ENCODE results near the gene RUSC1.
"Not testable (repeated sequence)": the region's sequence is repeated elsewhere in the genome, so short reads cannot be mapped to it uniquely, and the experiment has no call there.

The RUSC1 gene

GRCh38 chr1:155322571-155322952 lies 1.9 kb downstream of the RUSC1 start:
- Histone ChIP-seq H3K4me3 (ENCODE audit: low read length) (peak overlapping the region; percentile 72), H3K9me3 (ENCODE audit: low read length) (no peaks in the 10 kb centered on the region), H2AFZ (ENCODE audit: low read depth, low read length) (no peak overlapping the region), H3K36me3 (ENCODE audit: insufficient read depth, low read length) (peaks cover 46% of the 10 kb centered on the region), H3K27me3 (ENCODE audit: insufficient read depth, low read length) (no peaks in the 10 kb centered on the region), H3K4me1 (ENCODE audit: insufficient read depth, low read length) (peaks cover 26% of the 10 kb centered on the region)

DNA sequence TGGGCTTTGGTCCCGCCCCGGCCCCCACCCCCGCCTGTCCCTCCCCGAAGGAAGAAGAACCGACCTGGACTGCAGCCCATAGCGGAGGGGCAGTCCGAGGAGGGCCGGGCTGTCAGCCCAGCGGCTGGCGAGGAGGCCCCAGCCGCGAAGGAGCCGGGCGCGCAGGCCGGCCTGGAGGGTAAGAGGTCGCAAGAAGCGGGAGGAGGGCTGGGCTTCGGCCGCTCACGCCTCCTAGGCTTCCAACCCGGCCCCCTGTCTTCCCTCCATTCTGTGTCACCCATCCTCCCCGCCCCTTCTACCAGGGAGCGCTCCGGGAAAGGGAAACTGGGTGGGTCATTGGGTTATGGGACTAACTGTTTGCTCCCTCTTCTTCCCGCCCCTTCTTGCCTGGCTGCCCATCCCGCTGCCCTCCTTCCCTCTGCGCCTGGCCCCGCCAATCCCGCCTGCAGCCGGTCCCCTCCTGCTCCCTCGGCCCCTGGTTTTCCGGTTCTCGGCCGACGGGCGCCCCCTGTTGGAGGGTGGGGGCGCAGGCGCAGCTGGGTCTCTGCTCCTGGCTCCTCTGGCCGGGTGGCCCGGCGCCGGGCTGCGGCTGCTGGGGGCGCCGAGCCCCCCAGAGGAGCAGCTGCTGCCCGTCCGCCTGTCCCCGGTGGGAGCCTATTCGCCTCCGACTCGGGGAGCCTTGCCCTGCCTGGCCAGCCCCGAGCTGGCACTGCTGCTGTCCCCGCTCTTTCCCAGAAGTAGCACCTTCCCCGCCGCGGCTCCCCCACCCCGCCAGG lies 2.4 kb downstream of the RUSC1 start:
- peaks cover 26% of the 10 kb centered on the region for H3K4me1 ChIP-seq (ENCODE audit: insufficient read depth, low read length)
- peaks cover 46% of the 10 kb centered on the region for H3K36me3 ChIP-seq (ENCODE audit: insufficient read depth, low read length)
- peak overlapping the region; percentile 72 for H3K4me3 ChIP-seq (ENCODE audit: low read length)
- no peak overlapping the region for H2AFZ ChIP-seq (ENCODE audit: low read depth, low read length)
- no peaks in the 10 kb centered on the region for H3K27me3 ChIP-seq (ENCODE audit: insufficient read depth, low read length)
- no peaks in the 10 kb centered on the region for H3K9me3 ChIP-seq (ENCODE audit: low read length)

DNA sequence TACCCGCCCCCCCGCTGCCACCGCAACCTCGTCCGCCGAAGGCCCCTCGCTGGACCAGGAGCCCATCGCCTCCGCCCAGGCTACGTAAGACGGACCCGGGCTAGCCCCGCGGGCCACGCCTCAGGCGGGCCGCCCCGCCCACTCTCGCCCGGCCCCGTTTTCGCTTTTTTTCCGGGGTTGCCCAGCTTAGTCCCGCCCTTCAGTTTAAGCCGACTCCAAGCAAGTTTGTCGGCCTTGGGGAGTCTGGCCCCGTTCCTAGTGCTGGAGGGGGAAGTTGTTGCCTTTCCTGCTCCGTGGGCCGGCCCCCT lies 3.0 kb downstream of the RUSC1 start:
- no peaks in the 10 kb centered on the region for H3K9me3 ChIP-seq (ENCODE audit: low read length)

DNA sequence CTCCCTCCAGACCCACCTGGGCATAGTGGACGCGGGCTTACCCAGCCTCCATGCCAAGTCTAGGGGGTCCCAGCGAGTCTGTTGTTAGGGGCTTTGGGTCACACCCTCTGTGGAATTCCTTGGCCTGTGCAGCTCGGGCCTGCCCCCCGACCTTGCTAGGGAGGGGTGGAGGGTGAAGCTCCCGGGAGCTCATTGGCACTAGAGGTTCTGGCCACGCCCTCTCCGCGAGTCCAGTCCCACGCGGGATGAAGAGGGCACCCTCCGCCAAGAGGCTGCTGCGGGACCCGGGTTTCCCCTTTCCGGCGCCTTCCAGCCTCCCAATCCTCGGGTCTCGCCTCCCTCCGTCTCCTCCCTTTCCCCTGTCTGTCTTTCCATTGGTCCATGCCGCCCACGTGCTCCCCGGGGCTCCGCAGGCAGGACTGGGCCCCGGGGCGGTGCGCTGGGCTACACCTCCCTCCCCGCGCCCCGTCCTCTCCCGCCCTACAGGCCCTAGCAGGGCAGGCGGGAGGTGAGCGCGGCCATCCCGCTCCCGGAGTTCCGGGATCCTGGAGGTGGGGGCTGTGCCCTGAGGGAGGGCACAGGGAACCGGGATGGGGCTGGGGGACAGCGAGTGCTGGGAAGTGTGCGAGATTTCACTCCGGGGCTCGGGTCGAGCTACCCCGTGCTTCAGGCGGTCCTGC lies 3.5 kb downstream of the RUSC1 start:
- no peaks in the 10 kb centered on the region for H3K9me3 ChIP-seq (ENCODE audit: low read length)
- H2AFZ ChIP-seq (ENCODE audit: low read depth, low read length) = peak overlapping the region; percentile 53
- peak overlapping the region; percentile 72 for H3K4me3 ChIP-seq (ENCODE audit: low read length)
- peaks cover 37% of the 10 kb centered on the region for H3K36me3 ChIP-seq (ENCODE audit: insufficient read depth, low read length)
- H3K27me3 ChIP-seq (ENCODE audit: insufficient read depth, low read length) = no peaks in the 10 kb centered on the region
- peaks cover 26% of the 10 kb centered on the region for H3K4me1 ChIP-seq (ENCODE audit: insufficient read depth, low read length)

More for the DNA sequence above, 3.0 kb downstream of the RUSC1 start:
- Histone ChIP-seq H3K4me3 (ENCODE audit: low read length) (peak overlapping the region; percentile 72), H2AFZ (ENCODE audit: low read depth, low read length) (peak overlapping the region; percentile 53), H3K36me3 (ENCODE audit: insufficient read depth, low read length) (peaks cover 42% of the 10 kb centered on the region), H3K27me3 (ENCODE audit: insufficient read depth, low read length) (no peaks in the 10 kb centered on the region), H3K4me1 (ENCODE audit: insufficient read depth, low read length) (peaks cover 26% of the 10 kb centered on the region)

GRCh38 chr1:155324717-155325602 lies 4.3 kb downstream of the RUSC1 start:
- Histone ChIP-seq H3K27me3 (ENCODE audit: insufficient read depth, low read length) (no peaks in the 10 kb centered on the region), H3K4me1 (ENCODE audit: insufficient read depth, low read length) (peaks cover 26% of the 10 kb centered on the region), H3K4me3 (ENCODE audit: low read length) (peak overlapping the region; percentile 72), H3K9me3 (ENCODE audit: low read length) (no peaks in the 10 kb centered on the region), H2AFZ (ENCODE audit: low read depth, low read length) (peak overlapping the region; percentile 53), H3K36me3 (ENCODE audit: insufficient read depth, low read length) (peaks cover 32% of the 10 kb centered on the region)

DNA sequence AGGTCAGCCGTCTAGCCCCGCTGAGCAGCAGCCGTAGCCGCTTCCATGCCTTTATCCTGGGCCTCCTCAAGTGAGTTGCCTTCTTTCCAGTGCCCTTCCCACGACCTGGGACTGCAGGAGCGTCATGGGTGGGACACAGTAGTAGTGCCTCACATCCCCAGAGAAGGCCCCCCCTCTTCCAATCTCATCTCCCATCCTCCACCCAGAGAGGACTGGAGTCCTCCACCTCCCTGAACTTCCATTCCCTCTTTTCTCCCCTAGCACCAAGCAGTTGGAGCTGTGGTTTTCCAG lies 4.9 kb downstream of the RUSC1 start:
- H3K9me3 ChIP-seq (ENCODE audit: low read length) = no peaks in the 10 kb centered on the region
- H3K27me3 ChIP-seq (ENCODE audit: insufficient read depth, low read length) = no peaks in the 10 kb centered on the region
- peaks cover 32% of the 10 kb centered on the region for H3K36me3 ChIP-seq (ENCODE audit: insufficient read depth, low read length)
- peak overlapping the region; percentile 72 for H3K4me3 ChIP-seq (ENCODE audit: low read length)
- peaks cover 26% of the 10 kb centered on the region for H3K4me1 ChIP-seq (ENCODE audit: insufficient read depth, low read length)
- H2AFZ ChIP-seq (ENCODE audit: low read depth, low read length) = no peak overlapping the region

GRCh38 chr1:155326020-155326526 lies 5.4 kb downstream of the RUSC1 start:
- no peak overlapping the region for H3K4me3 ChIP-seq (ENCODE audit: low read length)
- H3K36me3 ChIP-seq (ENCODE audit: insufficient read depth, low read length) = peaks cover 32% of the 10 kb centered on the region

DNA sequence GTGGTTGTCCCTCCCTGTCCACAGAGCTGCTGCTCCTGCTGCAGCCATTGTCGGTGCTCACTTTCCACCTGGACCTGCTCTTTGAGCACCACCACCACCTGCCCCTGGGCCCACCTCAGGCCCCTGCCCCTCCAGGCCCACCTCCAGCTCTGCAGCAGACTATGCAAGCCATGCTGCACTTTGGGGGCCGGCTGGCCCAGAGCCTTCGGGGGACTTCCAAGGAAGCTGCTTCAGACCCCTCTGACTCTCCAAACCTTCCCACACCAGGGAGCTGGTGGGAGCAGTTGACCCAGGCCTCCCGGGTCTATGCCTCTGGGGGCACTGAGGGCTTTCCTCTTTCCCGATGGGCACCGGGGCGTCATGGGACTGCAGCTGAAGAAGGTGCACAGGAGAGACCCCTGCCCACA lies 5.9 kb downstream of the RUSC1 start:
- Histone ChIP-seq H2AFZ (ENCODE audit: low read depth, low read length) (no peak overlapping the region), H3K4me3 (ENCODE audit: low read length) (no peak overlapping the region), H3K36me3 (ENCODE audit: insufficient read depth, low read length) (peaks cover 33% of the 10 kb centered on the region), H3K9me3 (ENCODE audit: low read length) (no peaks in the 10 kb centered on the region), H3K4me1 (ENCODE audit: insufficient read depth, low read length) (peaks cover 16% of the 10 kb centered on the region), H3K27me3 (ENCODE audit: insufficient read depth, low read length) (no peaks in the 10 kb centered on the region)

More at GRCh38 chr1:155326020-155326526, 5.4 kb downstream of the RUSC1 start:
- Histone ChIP-seq H3K9me3 (ENCODE audit: low read length) (no peaks in the 10 kb centered on the region), H3K4me1 (ENCODE audit: insufficient read depth, low read length) (peaks cover 22% of the 10 kb centered on the region), H3K27me3 (ENCODE audit: insufficient read depth, low read length) (no peaks in the 10 kb centered on the region), H2AFZ (ENCODE audit: low read depth, low read length) (no peak overlapping the region)

DNA sequence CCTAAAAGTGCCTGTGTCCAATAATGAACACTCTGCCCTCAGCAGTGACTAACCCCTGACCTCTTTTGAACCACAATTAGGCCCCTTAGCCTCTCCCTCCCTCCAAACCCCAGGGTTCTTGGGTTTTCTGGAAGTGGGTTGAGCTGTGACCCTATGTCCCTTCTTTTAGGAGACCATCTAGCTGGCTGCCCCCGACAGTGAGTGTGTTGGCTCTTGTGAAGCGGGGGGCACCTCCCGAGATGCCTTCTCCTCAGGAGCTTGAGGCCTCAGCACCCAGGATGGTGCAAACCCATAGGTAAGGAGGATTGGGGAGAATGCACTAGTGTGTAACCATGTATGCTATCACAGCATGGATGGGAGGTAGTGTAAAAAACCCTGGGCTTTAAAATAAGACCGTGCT lies 7.3 kb downstream of the RUSC1 start:
- Histone ChIP-seq H3K4me1 (ENCODE audit: insufficient read depth, low read length) (peaks cover 6% of the 10 kb centered on the region), H3K9me3 (ENCODE audit: low read length) (no peaks in the 10 kb centered on the region), H3K27me3 (ENCODE audit: insufficient read depth, low read length) (no peaks in the 10 kb centered on the region), H3K36me3 (ENCODE audit: insufficient read depth, low read length) (peaks cover 36% of the 10 kb centered on the region), H3K4me3 (ENCODE audit: low read length) (no peak overlapping the region), H2AFZ (ENCODE audit: low read depth, low read length) (no peak overlapping the region)

- not testable (repeated sequence) for H3K4me3 ChIP-seq (ENCODE audit: low read length); H2AFZ ChIP-seq (ENCODE audit: low read depth, low read length); H3K27me3 ChIP-seq (ENCODE audit: insufficient read depth, low read length); H3K9me3 ChIP-seq (ENCODE audit: low read length); H3K4me1 ChIP-seq (ENCODE audit: insufficient read depth, low read length)
- peaks cover 36% of the 10 kb centered on the region for H3K36me3 ChIP-seq (ENCODE audit: insufficient read depth, low read length)
Observed at GRCh38 chr1:155328856-155329255, 8.2 kb downstream of the RUSC1 start.

GRCh38 chr1:155329980-155330598 lies 9.4 kb downstream of the RUSC1 start:
- H3K27me3 ChIP-seq (ENCODE audit: insufficient read depth, low read length) = no peaks in the 10 kb centered on the region
- H2AFZ ChIP-seq (ENCODE audit: low read depth, low read length) = no peak overlapping the region
- H3K9me3 ChIP-seq (ENCODE audit: low read length) = no peaks in the 10 kb centered on the region
- no peak overlapping the region for H3K4me3 ChIP-seq (ENCODE audit: low read length)
- H3K36me3 ChIP-seq (ENCODE audit: insufficient read depth, low read length) = peaks cover 43% of the 10 kb centered on the region
- H3K4me1 ChIP-seq (ENCODE audit: insufficient read depth, low read length) = peaks cover 4% of the 10 kb centered on the region

GRCh38 chr1:155334962-155335361 lies 14.3 kb downstream of the RUSC1 start:
- Histone ChIP-seq H2AFZ (ENCODE audit: low read depth, low read length) (no peak overlapping the region), H3K4me3 (ENCODE audit: low read length) (no peak overlapping the region), H3K4me1 (ENCODE audit: insufficient read depth, low read length) (no peaks in the 10 kb centered on the region), H3K36me3 (ENCODE audit: insufficient read depth, low read length) (peaks cover 62% of the 10 kb centered on the region), H3K27me3 (ENCODE audit: insufficient read depth, low read length) (no peaks in the 10 kb centered on the region), H3K9me3 (ENCODE audit: low read length) (no peaks in the 10 kb centered on the region)

Data from neuron (in vitro differentiated cells).